Activated CD4-positive, alpha-beta T cell treated with anti-CD3 and anti-CD28 coated beads, Interleukin-2, amount 10 ng/mL, durations not matched to agents 7 days and 5 days (primary cell): Measurements from ENCODE around the gene NEDD4L. TPM values are rescaled to one million over a fixed set of nuclear protein-coding genes. Genes with fewer than 3 reads are reported as not detected.

Experiments used
- CTCF ChIA-PET: fragments of 350-600 bp; sonication (Branson Sonifier 250); formaldehyde crosslinking; loops from one replicate; lab custom pipeline; 2021; ENCODE audit warnings: antibody characterized with exemption; lab: Charles Lee
- POLR2A ChIA-PET: fragments of 350-600 bp; sonication (Branson Sonifier 250); formaldehyde crosslinking; loops from one replicate; lab custom pipeline; 2021; ENCODE audit warnings: antibody characterized with exemption; lab: Charles Lee
- DNase-seq: peaks from one replicate; pipeline ENCODE4 v3.0.0-alpha.2; 2020
- H3K27ac Mint-ChIP-seq: one replicate; pipeline ENCODE4 v1.8.0; 2021; ENCODE audit warnings: mild to moderate bottlenecking, moderate library complexity, mixed read lengths
- H3K27me3 Mint-ChIP-seq: one replicate; pipeline ENCODE4 v1.8.0; 2021; ENCODE audit warnings: mixed read lengths
- H3K36me3 Mint-ChIP-seq: one replicate; pipeline ENCODE4 v1.8.0; 2021; ENCODE audit warnings: low read depth, mixed read lengths
- H3K4me1 Mint-ChIP-seq: one replicate; pipeline ENCODE4 v1.8.0; 2021; ENCODE audit warnings: mixed read lengths
- H3K4me3 Mint-ChIP-seq: one replicate; pipeline ENCODE4 v1.8.0; 2021; ENCODE audit warnings: mild to moderate bottlenecking, moderate library complexity, mixed read lengths
- H3K9me3 Mint-ChIP-seq: one replicate; pipeline ENCODE4 v1.8.0; 2021; ENCODE audit warnings: mixed read lengths
- total RNA-seq, 2 experiments: library from RNA; stranded (reverse); gene quantifications; one replicate each; pipeline ENCODE4 v1.2.3, GENCODE V29; 2021

The NEDD4L gene
- total RNA-seq, 2 experiments from 2014 or later, result 5.6 to 8.1 TPM

GRCh38 chr18:58359218-58359617 lies 315.2 kb downstream of the NEDD4L start:
- H3K9me3 Mint-ChIP-seq, result no peaks in the 10 kb centered on the region
- no peak overlapping the region for H3K4me3 Mint-ChIP-seq
- H3K4me1 Mint-ChIP-seq, result no peaks in the 10 kb centered on the region
- DNase-seq, result no peak
- H3K27me3 Mint-ChIP-seq, result no peaks in the 10 kb centered on the region
- H3K27ac Mint-ChIP-seq, result no peak overlapping the region
- ChIA-PET POLR2A (no interaction called here), CTCF (interaction anchor here (2.2 kb wide), 1 partner anchor 9 kb away, joined by 7 read pairs; no protein-coding TSS in a partner anchor)
- H3K36me3 Mint-ChIP-seq, result no peaks in the 10 kb centered on the region

- no peaks in the 10 kb centered on the region for H3K4me1 Mint-ChIP-seq
- no peak overlapping the region for H3K4me3 Mint-ChIP-seq
- no peaks in the 10 kb centered on the region for H3K36me3 Mint-ChIP-seq
- ChIA-PET POLR2A (no interaction called here), CTCF (interaction anchor here (2.2 kb wide), 1 partner anchor 9 kb away, joined by 7 read pairs; no protein-coding TSS in a partner anchor)
- no peak for DNase-seq
- no peaks in the 10 kb centered on the region for H3K27me3 Mint-ChIP-seq
- H3K9me3 Mint-ChIP-seq, result no peaks in the 10 kb centered on the region
- H3K27ac Mint-ChIP-seq, result no peak overlapping the region
Measured at GRCh38 chr18:58359620-58360019, 315.6 kb downstream of the NEDD4L start.

- H3K4me3 Mint-ChIP-seq, result no peak overlapping the region
- no peak overlapping the region for H3K27ac Mint-ChIP-seq
Measured at GRCh38 chr18:58360324-58360723, 316.3 kb downstream of the NEDD4L start.

GRCh38 chr18:58361212-58361611 lies 317.2 kb downstream of the NEDD4L start:
- H3K4me3 Mint-ChIP-seq, result no peak overlapping the region
- peaks cover 1% of the 10 kb centered on the region for H3K4me1 Mint-ChIP-seq
- H3K9me3 Mint-ChIP-seq, result no peaks in the 10 kb centered on the region
- POLR2A ChIA-PET, result no interaction called here
- no peaks in the 10 kb centered on the region for H3K36me3 Mint-ChIP-seq
- H3K27ac Mint-ChIP-seq, result no peak overlapping the region
- DNase-seq, result no peak
- no peaks in the 10 kb centered on the region for H3K27me3 Mint-ChIP-seq
- CTCF ChIA-PET, result interaction anchor here (0.8 to 1.6 kb wide), 3 partner anchors 13 to 478 kb away, joined by 3 read pairs; no protein-coding TSS in a partner anchor

More at GRCh38 chr18:58360324-58360723, 316.3 kb downstream of the NEDD4L start:
- Mint-ChIP-seq H3K27me3 (no peaks in the 10 kb centered on the region), H3K4me1 (peaks cover 1% of the 10 kb centered on the region), H3K36me3 (no peaks in the 10 kb centered on the region), H3K9me3 (no peaks in the 10 kb centered on the region)
- no peak for DNase-seq
- POLR2A ChIA-PET, result no interaction called here
- CTCF ChIA-PET, result interaction anchor here (0.6 to 2.2 kb wide), 3 partner anchors 10 to 101 kb away, joined by 3 to 7 read pairs (median 4); no protein-coding TSS in a partner anchor

GRCh38 chr18:58362027-58362575 lies 318.1 kb downstream of the NEDD4L start:
- H3K27me3 Mint-ChIP-seq, result no peaks in the 10 kb centered on the region
- H3K9me3 Mint-ChIP-seq, result no peaks in the 10 kb centered on the region
- H3K4me1 Mint-ChIP-seq, result peaks cover 1% of the 10 kb centered on the region
- ChIA-PET POLR2A (no interaction called here), CTCF (interaction anchor here (0.7 to 1.6 kb wide), 4 partner anchors 12 to 856 kb away, joined by 3 read pairs; no protein-coding TSS in a partner anchor)
- no peaks in the 10 kb centered on the region for H3K36me3 Mint-ChIP-seq
- H3K27ac Mint-ChIP-seq, result no peak overlapping the region
- no peak for DNase-seq
- no peak overlapping the region for H3K4me3 Mint-ChIP-seq

GRCh38 chr18:58362829-58363271 lies 318.8 kb downstream of the NEDD4L start:
- no peak for DNase-seq
- ChIA-PET CTCF (no interaction called here), POLR2A (no interaction called here)
- Mint-ChIP-seq H3K4me1 (peaks cover 1% of the 10 kb centered on the region), H3K27me3 (no peaks in the 10 kb centered on the region), H3K36me3 (no peaks in the 10 kb centered on the region), H3K4me3 (no peak overlapping the region), H3K9me3 (no peaks in the 10 kb centered on the region), H3K27ac (no peak overlapping the region)

GRCh38 chr18:58363767-58364540 lies 319.9 kb downstream of the NEDD4L start:
- no peak overlapping the region for H3K27ac Mint-ChIP-seq
- ChIA-PET POLR2A (no interaction called here), CTCF (no interaction called here)
- no peaks in the 10 kb centered on the region for H3K27me3 Mint-ChIP-seq
- peaks cover 1% of the 10 kb centered on the region for H3K4me1 Mint-ChIP-seq
- no peak overlapping the region for H3K4me3 Mint-ChIP-seq
- H3K9me3 Mint-ChIP-seq, result no peaks in the 10 kb centered on the region
- DNase-seq, result no peak
- H3K36me3 Mint-ChIP-seq, result no peaks in the 10 kb centered on the region

- POLR2A ChIA-PET, result no interaction called here
- Mint-ChIP-seq H3K4me3 (no peak overlapping the region), H3K36me3 (no peaks in the 10 kb centered on the region), H3K4me1 (peaks cover 1% of the 10 kb centered on the region), H3K27me3 (no peaks in the 10 kb centered on the region), H3K27ac (no peak overlapping the region), H3K9me3 (no peaks in the 10 kb centered on the region)
- CTCF ChIA-PET, result no interaction called here
- no peak for DNase-seq
Measured at GRCh38 chr18:58364876-58365528, 321.0 kb downstream of the NEDD4L start.

GRCh38 chr18:58367425-58368140 lies 323.6 kb downstream of the NEDD4L start:
- DNase-seq, result no peak
- Mint-ChIP-seq H3K27me3 (no peaks in the 10 kb centered on the region), H3K4me1 (peaks cover 1% of the 10 kb centered on the region), H3K4me3 (no peak overlapping the region), H3K36me3 (no peaks in the 10 kb centered on the region), H3K9me3 (no peaks in the 10 kb centered on the region), H3K27ac (no peak overlapping the region)
- POLR2A ChIA-PET, result no interaction called here
- CTCF ChIA-PET, result no interaction called here

- no peak overlapping the region for H3K4me3 Mint-ChIP-seq
- no peaks in the 10 kb centered on the region for H3K9me3 Mint-ChIP-seq
- ChIA-PET CTCF (interaction anchor here (1.1 kb wide), 1 partner anchor 25 kb away, joined by 3 read pairs; no protein-coding TSS in a partner anchor), POLR2A (no interaction called here)
- H3K4me1 Mint-ChIP-seq, result peaks cover 1% of the 10 kb centered on the region
- no peak for DNase-seq
- H3K27me3 Mint-ChIP-seq, result no peaks in the 10 kb centered on the region
- no peak overlapping the region for H3K27ac Mint-ChIP-seq
- H3K36me3 Mint-ChIP-seq, result no peaks in the 10 kb centered on the region
Measured at GRCh38 chr18:58369616-58370015, 325.6 kb downstream of the NEDD4L start.

GRCh38 chr18:58370038-58370580 lies 326.1 kb downstream of the NEDD4L start:
- Mint-ChIP-seq H3K27ac (no peak overlapping the region), H3K4me1 (no peaks in the 10 kb centered on the region), H3K4me3 (no peak overlapping the region), H3K9me3 (no peaks in the 10 kb centered on the region), H3K36me3 (no peaks in the 10 kb centered on the region), H3K27me3 (no peaks in the 10 kb centered on the region)
- CTCF ChIA-PET, result no interaction called here
- DNase-seq, result no peak
- POLR2A ChIA-PET, result no interaction called here

- no peaks in the 10 kb centered on the region for H3K9me3 Mint-ChIP-seq
- POLR2A ChIA-PET, result no interaction called here
- no peak overlapping the region for H3K4me3 Mint-ChIP-seq
- H3K4me1 Mint-ChIP-seq, result no peaks in the 10 kb centered on the region
- no peaks in the 10 kb centered on the region for H3K36me3 Mint-ChIP-seq
- CTCF ChIA-PET, result no interaction called here
- H3K27me3 Mint-ChIP-seq, result no peaks in the 10 kb centered on the region
- H3K27ac Mint-ChIP-seq, result no peak overlapping the region
- no peak for DNase-seq
Measured at GRCh38 chr18:58370612-58371011, 326.6 kb downstream of the NEDD4L start.
